ENCODE results near the gene ATG14. TPM values are rescaled to one million over a fixed set of nuclear protein-coding genes. Genes with fewer than 3 reads are reported as not detected.
"Not testable (repeated sequence)": the region's sequence is repeated elsewhere in the genome, so short reads cannot be mapped to it uniquely, and the experiment has no call there.

The ATG14 gene
- polyA plus RNA-seq, 1 experiment: 9.2 TPM

GRCh38 chr14:55426891-55427290, 15.3 kb upstream of the ATG14 start:
- no peaks in the 10 kb centered on the region for H3K36me3 ChIP-seq (ENCODE audit: control insufficient read depth, insufficient read depth, low read length)
- ChIA-PET POLR2A (no interaction called here), CTCF (interaction anchor here (0.5 to 3.7 kb wide), 13 partner anchors 9 to 1890 kb away, joined by 3 to 20 read pairs (median 5); partner anchors contain the start of gene FBXO34)
- no peak for TF ChIP-seq CTCF (IDR thresholded peaks at IDR 0.05; ENCODE audit: insufficient read depth, low read depth, low read length)
- H3K4me3 ChIP-seq (ENCODE audit: low read depth, low read length): no peak overlapping the region
- H3K27me3 ChIP-seq (ENCODE audit: control insufficient read depth, insufficient read depth, low read length): no peaks in the 10 kb centered on the region
- no peak for DNase-seq (ENCODE audit: low read depth)

- ChIA-PET CTCF (interaction anchor here (0.7 to 2.7 kb wide), 5 partner anchors 9 to 374 kb away, joined by 3 to 8 read pairs (median 6); no protein-coding TSS in a partner anchor), POLR2A (no interaction called here)
Observed at GRCh38 chr14:55425091-55425490, 13.5 kb upstream of the ATG14 start.

GRCh38 chr14:55423969-55424368, 12.3 kb upstream of the ATG14 start:
- Histone ChIP-seq H3K4me3 (ENCODE audit: low read depth, low read length) (no peak overlapping the region), H3K27me3 (ENCODE audit: control insufficient read depth, insufficient read depth, low read length) (no peaks in the 10 kb centered on the region; the same call in 1 of the 2 replicates), H3K36me3 (ENCODE audit: control insufficient read depth, insufficient read depth, low read length) (no peaks in the 10 kb centered on the region)
- DNase-seq (ENCODE audit: low read depth): no peak
- POLR2A ChIA-PET: no interaction called here
- no peak for TF ChIP-seq CTCF (IDR thresholded peaks at IDR 0.05; ENCODE audit: insufficient read depth, low read depth, low read length)
- CTCF ChIA-PET: interaction anchor here (0.7 to 2.7 kb wide), 9 partner anchors 8 to 212 kb away, joined by 3 to 8 read pairs (median 5); partner anchors contain the start of gene TBPL2

More at GRCh38 chr14:55425091-55425490, 13.5 kb upstream of the ATG14 start:
- Histone ChIP-seq H3K4me3 (ENCODE audit: low read depth, low read length) (no peak overlapping the region), H3K27me3 (ENCODE audit: control insufficient read depth, insufficient read depth, low read length) (no peaks in the 10 kb centered on the region; the same call in 1 of the 2 replicates), H3K36me3 (ENCODE audit: control insufficient read depth, insufficient read depth, low read length) (no peaks in the 10 kb centered on the region)
- DNase-seq (ENCODE audit: low read depth): no peak
- peak; percentile 42 for TF ChIP-seq CTCF (IDR thresholded peaks at IDR 0.05; ENCODE audit: insufficient read depth, low read depth, low read length)

GRCh38 chr14:55422338-55422737, 10.7 kb upstream of the ATG14 start:
- CTCF ChIA-PET: interaction anchor here (0.8 kb wide), 1 partner anchor 209 kb away, joined by 3 read pairs; no protein-coding TSS in a partner anchor
- H3K36me3 ChIP-seq (ENCODE audit: control insufficient read depth, insufficient read depth, low read length); H3K27me3 ChIP-seq (ENCODE audit: control insufficient read depth, insufficient read depth, low read length); POLR2A ChIA-PET; DNase-seq (ENCODE audit: low read depth); H3K4me3 ChIP-seq (ENCODE audit: low read depth, low read length): not testable (repeated sequence)

GRCh38 chr14:55419663-55420062, 8.0 kb upstream of the ATG14 start:
- POLR2A ChIA-PET: no interaction called here
- no peak for TF ChIP-seq CTCF (IDR thresholded peaks at IDR 0.05; ENCODE audit: insufficient read depth, low read depth, low read length)

GRCh38 chr14:55418411-55418810, 6.8 kb upstream of the ATG14 start:
- POLR2A ChIA-PET: no interaction called here
- H3K27me3 ChIP-seq (ENCODE audit: control insufficient read depth, insufficient read depth, low read length): peaks cover 1% of the 10 kb centered on the region; the same call in 1 of the 2 replicates
- no peaks in the 10 kb centered on the region for H3K36me3 ChIP-seq (ENCODE audit: control insufficient read depth, insufficient read depth, low read length)
- no peak for DNase-seq (ENCODE audit: low read depth)
- TF ChIP-seq CTCF (IDR thresholded peaks at IDR 0.05; ENCODE audit: insufficient read depth, low read depth, low read length): no peak
- H3K4me3 ChIP-seq (ENCODE audit: low read depth, low read length): no peak overlapping the region
- CTCF ChIA-PET: interaction anchor here (1.2 to 3.3 kb wide), 4 partner anchors 9 to 19 kb away, joined by 3 to 20 read pairs (median 4); no protein-coding TSS in a partner anchor

More at GRCh38 chr14:55419663-55420062, 8.0 kb upstream of the ATG14 start:
- Histone ChIP-seq H3K36me3 (ENCODE audit: control insufficient read depth, insufficient read depth, low read length) (no peaks in the 10 kb centered on the region), H3K27me3 (ENCODE audit: control insufficient read depth, insufficient read depth, low read length) (peaks cover under 1% of the 10 kb centered on the region; the same call in 1 of the 2 replicates), H3K4me3 (ENCODE audit: low read depth, low read length) (no peak overlapping the region)
- no peak for DNase-seq (ENCODE audit: low read depth)
- CTCF ChIA-PET: interaction anchor here (0.6 to 1.4 kb wide), 3 partner anchors 10 to 1072 kb away, joined by 3 to 7 read pairs (median 4); no protein-coding TSS in a partner anchor

Measured in BJ (cell line).